ENCODE data around the gene ACOX3. TPM values are rescaled to one million over a fixed set of nuclear protein-coding genes. Genes with fewer than 3 reads are reported as not detected.

The ACOX3 gene
- total and polyA plus RNA-seq, 11 donors = 16.9 to 51.6 (median 24.1) TPM

DNA sequence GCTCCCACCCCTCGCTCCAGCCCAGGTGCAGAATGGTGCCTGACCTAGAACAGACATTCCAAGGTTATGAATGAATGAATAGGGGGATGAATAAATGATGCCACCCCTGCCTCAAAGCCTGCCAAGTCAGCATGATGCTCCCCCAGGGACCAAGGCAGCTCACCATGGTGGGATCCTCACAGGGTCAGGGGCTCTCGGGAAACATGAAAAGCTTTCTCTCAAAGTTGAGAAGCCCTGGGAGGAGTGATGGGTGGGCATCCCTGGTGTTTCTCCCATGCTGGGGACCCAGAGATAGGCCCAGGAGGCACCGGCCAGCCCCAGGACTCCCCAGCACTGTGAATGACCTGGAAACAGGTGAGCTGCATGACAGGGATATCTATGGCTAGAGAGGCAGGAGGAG lies 112.1 kb downstream of the ACOX3 start:
- Histone ChIP-seq H3K9me3 (peaks cover 0 to 20% (median 3%) of the 10 kb centered on the region in 12 donors), H3K36me3 (no peaks in the 10 kb centered on the region), H3K4me3 (no peak overlapping the region), H3K27me3 (no peaks in the 10 kb centered on the region), H3K4me1 (peaks cover 2 to 25% (median 15%) of the 10 kb centered on the region in 12 donors), H3K27ac (peak overlapping the region in 1 of 12 donors; percentile 81)
- no peak for TF ChIP-seq POLR2A (IDR thresholded peaks at IDR 0.05)
- TF ChIP-seq, protein P1, sequence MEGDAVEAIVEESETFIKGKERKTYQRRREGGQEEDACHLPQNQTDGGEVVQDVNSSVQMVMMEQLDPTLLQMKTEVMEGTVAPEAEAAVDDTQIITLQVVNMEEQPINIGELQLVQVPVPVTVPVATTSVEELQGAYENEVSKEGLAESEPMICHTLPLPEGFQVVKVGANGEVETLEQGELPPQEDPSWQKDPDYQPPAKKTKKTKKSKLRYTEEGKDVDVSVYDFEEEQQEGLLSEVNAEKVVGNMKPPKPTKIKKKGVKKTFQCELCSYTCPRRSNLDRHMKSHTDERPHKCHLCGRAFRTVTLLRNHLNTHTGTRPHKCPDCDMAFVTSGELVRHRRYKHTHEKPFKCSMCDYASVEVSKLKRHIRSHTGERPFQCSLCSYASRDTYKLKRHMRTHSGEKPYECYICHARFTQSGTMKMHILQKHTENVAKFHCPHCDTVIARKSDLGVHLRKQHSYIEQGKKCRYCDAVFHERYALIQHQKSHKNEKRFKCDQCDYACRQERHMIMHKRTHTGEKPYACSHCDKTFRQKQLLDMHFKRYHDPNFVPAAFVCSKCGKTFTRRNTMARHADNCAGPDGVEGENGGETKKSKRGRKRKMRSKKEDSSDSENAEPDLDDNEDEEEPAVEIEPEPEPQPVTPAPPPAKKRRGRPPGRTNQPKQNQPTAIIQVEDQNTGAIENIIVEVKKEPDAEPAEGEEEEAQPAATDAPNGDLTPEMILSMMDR (IDR thresholded peaks at IDR 0.05) = no peak
- DNase-seq = peak in 1 of 5 donors; percentile 11
- intact Hi-C loops (cut with DNase I) = loop anchor here in 2 of 10 donors (10.0 kb wide), 2 partner anchors 56 to 76 kb away; no protein-coding TSS in a partner anchor
- no peak for ATAC-seq
- WGBS, 4 donors = 76 to 100% (median 93%) methylated on average over 2 to 3 of the region's 3 CpGs

DNA sequence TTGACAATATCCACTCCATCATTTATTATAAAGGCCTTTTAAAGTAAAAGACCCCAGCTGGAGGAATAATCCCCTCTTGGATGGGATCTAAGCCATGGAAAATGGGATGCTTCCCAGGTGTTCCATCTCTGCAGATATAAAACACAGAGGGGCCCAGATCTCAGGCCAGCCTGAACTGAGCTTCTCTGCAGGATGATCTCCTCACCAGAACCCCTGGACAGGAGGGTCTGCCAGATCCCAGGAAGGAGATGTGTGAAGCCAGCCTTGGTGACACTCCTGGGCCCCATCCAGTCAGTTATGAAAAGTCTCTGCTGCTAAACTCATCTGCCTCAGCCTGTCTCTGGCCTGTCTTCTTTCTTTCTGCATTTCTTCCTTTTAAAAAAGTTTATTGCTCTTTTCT lies 114.3 kb downstream of the ACOX3 start:
- ATAC-seq (no peak), DNase-seq (no peak)
- Histone ChIP-seq H3K27ac (no peak overlapping the region), H3K9me3 (peaks cover 0 to 25% (median 3%) of the 10 kb centered on the region in 12 donors), H3K27me3 (no peaks in the 10 kb centered on the region), H3K4me1 (peaks cover under 1 to 21% (median 12%) of the 10 kb centered on the region in 12 donors), H3K36me3 (no peaks in the 10 kb centered on the region), H3K4me3 (no peak overlapping the region)
- intact Hi-C loops (cut with DNase I) = loop anchor here in 2 of 10 donors (10.0 kb wide), 2 partner anchors 59 to 79 kb away; no protein-coding TSS in a partner anchor
- no peak for TF ChIP-seq POLR2A (IDR thresholded peaks at IDR 0.05)
- TF ChIP-seq, protein P1 (IDR thresholded peaks at IDR 0.05) = no peak

DNA sequence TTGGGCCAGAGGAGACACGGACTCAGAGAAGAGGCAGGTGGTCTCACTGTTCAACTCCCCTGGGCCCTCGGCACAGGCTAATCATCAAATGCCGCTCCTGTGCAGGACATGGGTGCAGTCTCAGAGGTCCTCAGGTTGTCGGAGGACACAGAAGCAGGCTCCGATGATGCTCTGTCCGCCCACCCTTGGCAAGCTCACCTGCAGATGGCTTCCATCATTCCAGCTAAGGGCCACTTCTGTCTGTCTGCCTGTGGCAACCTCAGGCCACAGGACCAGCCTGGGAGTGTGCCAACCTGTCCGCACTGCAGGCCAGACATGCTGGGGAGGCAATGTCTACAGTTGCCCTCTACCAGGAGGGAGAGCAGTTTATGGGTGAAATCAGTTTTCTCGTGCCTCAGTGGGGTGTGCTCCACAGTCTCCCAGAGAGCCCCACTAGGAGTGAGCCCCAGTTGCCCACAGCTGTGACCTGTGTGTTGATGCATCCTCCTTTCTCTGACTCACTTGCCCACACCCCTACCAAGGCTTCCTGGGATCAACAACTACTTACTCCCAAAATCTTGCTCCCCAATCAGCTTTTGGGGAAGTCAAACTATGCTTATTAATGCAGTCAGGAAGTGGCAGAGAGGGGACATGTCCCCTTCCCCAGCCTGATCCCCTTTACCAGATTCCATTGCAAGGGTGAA lies 115.1 kb downstream of the ACOX3 start:
- Histone ChIP-seq H3K4me3 (no peak overlapping the region), H3K4me1 (peaks cover 0 to 18% (median 8%) of the 10 kb centered on the region in 12 donors), H3K27me3 (no peaks in the 10 kb centered on the region), H3K27ac (no peak overlapping the region), H3K36me3 (no peaks in the 10 kb centered on the region), H3K9me3 (peaks cover 0 to 25% (median 3%) of the 10 kb centered on the region in 12 donors)
- no peak for TF ChIP-seq POLR2A (IDR thresholded peaks at IDR 0.05)
- DNase-seq (peak in 2 of 5 donors; percentile 8 to 18), ATAC-seq (no peak)
- 60 to 72% (median 69%) methylated on average over 7 to 8 of the region's 8 CpGs for WGBS, 4 donors
- intact Hi-C loops (cut with DNase I) = loop anchor here in 2 of 10 donors (10.0 kb wide), 2 partner anchors 59 to 79 kb away; no protein-coding TSS in a partner anchor

DNA sequence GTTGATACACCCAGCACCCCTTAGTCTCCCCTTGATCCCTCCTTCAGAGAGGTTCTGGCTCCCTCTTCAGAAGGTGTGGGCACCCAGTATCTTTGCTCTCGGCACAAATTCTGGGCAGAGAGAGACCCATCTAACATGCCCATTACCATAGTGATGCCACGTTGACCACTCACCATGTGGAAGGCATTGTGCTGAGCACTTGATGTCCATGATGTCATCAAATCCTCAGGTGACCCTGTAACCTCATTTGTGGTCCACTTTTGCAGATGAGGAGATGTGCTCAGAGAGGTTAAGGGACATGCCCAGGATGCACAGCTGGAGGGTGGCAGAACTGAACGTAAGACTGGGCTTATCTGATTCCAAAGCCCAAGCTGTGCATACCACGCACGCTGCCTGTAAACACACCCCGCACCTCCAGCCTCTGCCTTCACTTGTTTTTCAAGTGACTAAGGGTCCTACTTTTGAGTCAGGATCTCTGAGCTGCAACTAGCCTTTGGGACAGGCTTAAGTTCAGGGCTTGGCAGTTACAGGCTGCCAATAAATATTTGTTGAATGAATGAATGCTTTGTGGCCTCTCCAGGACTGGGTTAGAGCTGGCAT lies 115.8 kb downstream of the ACOX3 start:
- intact Hi-C loops (cut with DNase I) = loop anchor here in 2 of 10 donors (10.0 kb wide), 2 partner anchors 60 to 80 kb away; no protein-coding TSS in a partner anchor
- WGBS, 4 donors = 71 to 84% (median 77%) methylated on average over 6 of the region's 6 CpGs

More for the DNA sequence above, 115.8 kb downstream of the ACOX3 start:
- Histone ChIP-seq H3K4me1 (peaks cover 0 to 18% (median 10%) of the 10 kb centered on the region in 12 donors), H3K36me3 (no peaks in the 10 kb centered on the region), H3K4me3 (no peak overlapping the region), H3K27me3 (no peaks in the 10 kb centered on the region), H3K27ac (no peak overlapping the region), H3K9me3 (peaks cover 0 to 25% (median 3%) of the 10 kb centered on the region in 12 donors)
- ATAC-seq (no peak), DNase-seq (peak in 2 of 5 donors; percentile 0 to 14)
- TF ChIP-seq, protein P1 (IDR thresholded peaks at IDR 0.05) = no peak
- no peak for TF ChIP-seq POLR2A (IDR thresholded peaks at IDR 0.05)
